Measurements from ENCODE around the gene C19orf81.
A peak's percentile ranks its signal among the peaks of the same experiment; 100 is the strongest.

Gene C19orf81

GRCh38 chr19:50629194-50629593, 20.1 kb upstream of the C19orf81 start:
- no peak for DNase-seq (ENCODE audit: low read depth in 2 of 2, low spot score in 1 of 2)

GRCh38 chr19:50629801-50630200, 19.4 kb upstream of the C19orf81 start:
- no peak for DNase-seq (ENCODE audit: low read depth in 2 of 2, low spot score in 1 of 2)

GRCh38 chr19:50632151-50632835, 17.0 kb upstream of the C19orf81 start:
- no peak for DNase-seq (ENCODE audit: low read depth in 2 of 2, low spot score in 1 of 2)

- DNase-seq (ENCODE audit: low read depth in 2 of 2, low spot score in 1 of 2) = no peak
These were observed 15.9 kb upstream of the C19orf81 start for GRCh38 chr19:50633359-50633758.

GRCh38 chr19:50633973-50634372, 15.3 kb upstream of the C19orf81 start:
- DNase-seq (ENCODE audit: low read depth in 2 of 2, low spot score in 1 of 2) = no peak

- no peak for DNase-seq (ENCODE audit: low read depth in 2 of 2, low spot score in 1 of 2)
These were observed 12.7 kb upstream of the C19orf81 start for GRCh38 chr19:50636317-50637085.

- no peak for DNase-seq (ENCODE audit: low read depth in 2 of 2, low spot score in 1 of 2)
These were observed 10.6 kb upstream of the C19orf81 start for GRCh38 chr19:50638600-50638999.

GRCh38 chr19:50639121-50640112, 9.8 kb upstream of the C19orf81 start, which contains the start of gene SYT3:
Gene SYT3 (minus strand): TSS chr19:50639881. CDS start chr19:50637411, 2,470 bp downstream.
- DNase-seq (ENCODE audit: low read depth in 2 of 2, low spot score in 1 of 2) = peak in 1 of 2 donors; percentile 16

- DNase-seq (ENCODE audit: low read depth in 2 of 2, low spot score in 1 of 2) = no peak
These were observed 8.9 kb upstream of the C19orf81 start for GRCh38 chr19:50640368-50640767.

GRCh38 chr19:50644315-50644915, 4.8 kb upstream of the C19orf81 start:
- DNase-seq (ENCODE audit: low read depth in 2 of 2, low spot score in 1 of 2) = no peak

GRCh38 chr19:50645107-50645506, 4.1 kb upstream of the C19orf81 start:
- DNase-seq (ENCODE audit: low read depth in 2 of 2, low spot score in 1 of 2) = no peak

GRCh38 chr19:50646074-50646807, 3.0 kb upstream of the C19orf81 start:
- DNase-seq (ENCODE audit: low read depth in 2 of 2, low spot score in 1 of 2) = no peak

GRCh38 chr19:50647879-50648615, 1.2 kb upstream of the C19orf81 start:
- DNase-seq (ENCODE audit: low read depth in 2 of 2, low spot score in 1 of 2) = no peak

GRCh38 chr19:50648659-50649058, 586 bp upstream of the C19orf81 start:
- DNase-seq (ENCODE audit: low read depth in 2 of 2, low spot score in 1 of 2) = no peak

GRCh38 chr19:50651174-50651573, 1.9 kb downstream of the C19orf81 start:
- DNase-seq (ENCODE audit: low read depth in 2 of 2, low spot score in 1 of 2) = no peak

- DNase-seq (ENCODE audit: low read depth in 2 of 2, low spot score in 1 of 2) = no peak
These were observed 3.5 kb downstream of the C19orf81 start for GRCh38 chr19:50652722-50653121.

- no peak for DNase-seq (ENCODE audit: low read depth in 2 of 2, low spot score in 1 of 2)
These were observed 5.6 kb downstream of the C19orf81 start for GRCh38 chr19:50654882-50655281.

GRCh38 chr19:50657222-50657669, 8.0 kb downstream of the C19orf81 start:
- no peak for DNase-seq (ENCODE audit: low read depth in 2 of 2, low spot score in 1 of 2)

GRCh38 chr19:50657712-50658440, 8.6 kb downstream of the C19orf81 start:
- DNase-seq (ENCODE audit: low read depth in 2 of 2, low spot score in 1 of 2) = peak; percentile 38 to 59

Measured in stimulated activated CD8-positive, alpha-beta memory T cell treated with anti-CD3 and anti-CD28 coated beads, Interleukin-4, amount 100 ng/mL, for 1 hour (primary cell).